Peyer's patch (tissue), 4 donors: Measurements from ENCODE around the gene EPHB1. TPM values are rescaled to one million over a fixed set of nuclear protein-coding genes. Genes with fewer than 3 reads are reported as not detected.
"Not testable (repeated sequence)": the region's sequence is repeated elsewhere in the genome, so short reads cannot be mapped to it uniquely, and the experiment has no call there.

Source experiments
- DNase-seq, 3 donors: peaks; one replicate each; pipeline ENCODE4 v3.0.0-alpha.2; 2017 to 2019
- H3K27ac ChIP-seq, 4 donors: fragments of 200-600 bp; sonication (generic); one replicate each; pipeline ENCODE4 v1.5.1; 2016 to 2019
- H3K27me3 ChIP-seq, 2 donors: fragments of 200-600 bp; sonication (generic); one replicate each; pipeline ENCODE4 v1.5.1; 2019
- H3K36me3 ChIP-seq, 3 donors: fragments of 200-600 bp; sonication (generic); one replicate each; pipeline ENCODE4 v1.5.1; 2016 to 2019
- H3K4me1 ChIP-seq, 4 donors: fragments of 200-600 bp; sonication (generic); one replicate each; pipeline ENCODE4 v1.5.1; 2016 to 2019
- H3K4me3 ChIP-seq, 4 donors: fragments of 200-600 bp; sonication (generic); 1 replicate in 3 of 4; 2 replicates in 1 of 4; pipeline ENCODE4 v1.5.1; 2016 to 2019; ENCODE audit warnings: mild to moderate bottlenecking in 1 of 4
- H3K9me3 ChIP-seq, 4 donors: fragments of 200-600 bp; sonication (generic); one replicate each; pipeline ENCODE4 v1.5.1; 2016 to 2019; ENCODE audit warnings: mild to moderate bottlenecking in 1 of 4
- POLR2A ChIP-seq, 2 donors: fragments of 450-650 bp; IDR thresholded peaks; one replicate each; pipeline ENCODE4 v1.5.1; 2017; ENCODE audit warnings: antibody characterized with exemption in 2 of 2, mild to moderate bottlenecking in 2 of 2, moderate library complexity in 2 of 2
- total RNA-seq, 4 donors: library from RNA; depleted of rRNA; stranded (reverse); fragments of >200 nt; gene quantifications; one replicate each; pipeline ENCODE4 v1.1.0, GENCODE V29; 2016
- TF ChIP-seq, protein P1 (sequence below), 6 experiments: fragments of 450-650 bp in 4 of 6; fragments of 200-600 bp in 2 of 6; sonication (generic) in 1 of 6; IDR thresholded peaks; one replicate each; pipeline ENCODE4 v1.5.1; 2017 to 2019; ENCODE audit warnings: antibody characterized with exemption in 6 of 6, mild to moderate bottlenecking in 3 of 6, moderate library complexity in 1 of 6

The EPHB1 gene
- total RNA-seq, 4 donors from 2014 or later, result 0.18 to 3.2 (median 0.68) TPM

DNA sequence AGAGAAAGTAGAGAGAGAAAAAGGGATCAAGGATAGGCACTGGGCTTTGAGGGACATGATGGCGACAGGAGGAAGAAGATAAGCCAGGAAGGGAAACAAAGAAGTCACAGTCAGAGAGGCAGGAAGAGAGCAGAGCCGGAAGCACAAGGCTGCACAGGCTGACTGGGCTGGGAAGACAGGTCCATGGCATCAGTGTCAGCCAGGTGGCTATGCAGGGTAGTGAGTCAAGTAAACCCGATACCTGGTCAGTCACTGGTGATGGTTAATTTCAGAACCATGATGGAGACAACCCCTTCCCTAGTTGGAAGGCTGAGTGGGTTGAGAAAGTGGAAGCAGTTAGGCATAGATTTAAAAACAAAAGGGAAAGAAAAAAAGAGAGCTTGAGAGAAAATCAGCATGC lies 203.8 kb downstream of the EPHB1 start:
- Histone ChIP-seq H3K9me3 (no peaks in the 10 kb centered on the region), H3K4me1 (no peaks in the 10 kb centered on the region), H3K36me3 (no peaks in the 10 kb centered on the region), H3K27me3 (no peaks in the 10 kb centered on the region), H3K27ac (no peak overlapping the region), H3K4me3 (no peak overlapping the region)
- TF ChIP-seq POLR2A (IDR thresholded peaks at IDR 0.05), result no peak
- TF ChIP-seq, protein P1, sequence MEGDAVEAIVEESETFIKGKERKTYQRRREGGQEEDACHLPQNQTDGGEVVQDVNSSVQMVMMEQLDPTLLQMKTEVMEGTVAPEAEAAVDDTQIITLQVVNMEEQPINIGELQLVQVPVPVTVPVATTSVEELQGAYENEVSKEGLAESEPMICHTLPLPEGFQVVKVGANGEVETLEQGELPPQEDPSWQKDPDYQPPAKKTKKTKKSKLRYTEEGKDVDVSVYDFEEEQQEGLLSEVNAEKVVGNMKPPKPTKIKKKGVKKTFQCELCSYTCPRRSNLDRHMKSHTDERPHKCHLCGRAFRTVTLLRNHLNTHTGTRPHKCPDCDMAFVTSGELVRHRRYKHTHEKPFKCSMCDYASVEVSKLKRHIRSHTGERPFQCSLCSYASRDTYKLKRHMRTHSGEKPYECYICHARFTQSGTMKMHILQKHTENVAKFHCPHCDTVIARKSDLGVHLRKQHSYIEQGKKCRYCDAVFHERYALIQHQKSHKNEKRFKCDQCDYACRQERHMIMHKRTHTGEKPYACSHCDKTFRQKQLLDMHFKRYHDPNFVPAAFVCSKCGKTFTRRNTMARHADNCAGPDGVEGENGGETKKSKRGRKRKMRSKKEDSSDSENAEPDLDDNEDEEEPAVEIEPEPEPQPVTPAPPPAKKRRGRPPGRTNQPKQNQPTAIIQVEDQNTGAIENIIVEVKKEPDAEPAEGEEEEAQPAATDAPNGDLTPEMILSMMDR (IDR thresholded peaks at IDR 0.05), result no peak
- no peak for DNase-seq

DNA sequence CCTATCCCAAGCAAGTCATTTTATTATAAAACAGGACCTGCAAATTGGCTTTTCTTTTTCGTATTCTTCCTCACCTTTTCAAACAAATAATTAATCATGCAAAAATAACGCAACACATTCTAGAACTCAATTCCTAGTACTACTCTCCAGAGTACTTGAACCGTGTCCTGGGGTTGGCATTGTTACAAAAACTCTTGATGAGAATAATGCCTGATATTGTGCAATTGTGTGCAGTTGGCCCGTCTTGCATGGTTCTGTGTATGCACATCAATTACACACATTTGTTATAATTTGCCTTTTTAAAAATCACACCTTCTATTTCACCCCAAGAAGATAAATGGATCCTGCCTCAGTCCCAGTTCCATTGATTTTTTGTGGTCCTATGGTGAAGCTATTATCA lies 205.4 kb downstream of the EPHB1 start:
- TF ChIP-seq, protein P1 (IDR thresholded peaks at IDR 0.05), result no peak
- no peak for TF ChIP-seq POLR2A (IDR thresholded peaks at IDR 0.05)
- no peak for DNase-seq
- Histone ChIP-seq H3K4me3 (no peak overlapping the region), H3K27ac (no peak overlapping the region), H3K4me1 (no peaks in the 10 kb centered on the region), H3K27me3 (no peaks in the 10 kb centered on the region), H3K9me3 (no peaks in the 10 kb centered on the region), H3K36me3 (no peaks in the 10 kb centered on the region)

DNA sequence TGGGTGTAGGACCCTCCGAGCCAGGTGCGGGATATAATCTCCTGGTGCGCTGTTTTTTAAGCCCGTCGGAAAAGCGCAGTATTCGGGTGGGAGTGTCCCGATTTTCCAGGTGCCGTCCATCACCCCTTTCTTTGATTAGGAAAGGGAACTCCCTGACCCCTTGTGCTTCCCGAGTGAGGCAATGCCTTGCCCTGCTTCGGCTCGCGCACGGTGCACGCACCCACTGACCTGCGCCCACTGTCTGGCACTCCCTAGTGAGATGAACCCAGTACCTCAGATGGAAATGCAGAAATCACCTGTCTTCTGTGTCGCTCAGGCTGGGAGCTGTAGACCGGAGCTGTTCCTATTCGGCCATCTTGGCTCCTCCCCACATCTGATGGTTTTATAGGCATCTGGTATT lies 210.6 kb downstream of the EPHB1 start:
- H3K27me3 ChIP-seq, H3K9me3 ChIP-seq, H3K4me3 ChIP-seq, DNase-seq, H3K27ac ChIP-seq, H3K36me3 ChIP-seq, H3K4me1 ChIP-seq: not testable (repeated sequence)

DNA sequence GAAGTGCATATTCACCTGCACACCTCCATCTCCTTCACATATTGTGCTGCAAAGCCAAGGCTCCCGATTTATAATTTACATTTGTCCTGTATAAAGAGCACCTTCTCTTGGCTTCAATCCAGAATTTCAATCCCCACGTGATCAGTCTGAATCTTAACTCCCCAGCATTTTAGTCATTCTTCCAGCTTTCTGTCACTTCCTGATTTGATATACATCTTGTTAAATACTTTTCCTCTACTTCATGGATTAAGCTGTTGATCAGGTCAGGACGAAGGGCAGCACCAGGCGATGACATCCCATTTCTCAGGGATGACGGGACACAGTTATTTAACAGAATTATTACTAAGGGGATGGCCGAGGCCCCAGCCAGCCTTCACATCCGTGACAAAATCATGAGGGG lies 212.5 kb downstream of the EPHB1 start:
- no peak overlapping the region for H3K27ac ChIP-seq
- H3K4me3 ChIP-seq, result no peak overlapping the region
- no peaks in the 10 kb centered on the region for H3K36me3 ChIP-seq
- H3K27me3 ChIP-seq, result no peaks in the 10 kb centered on the region
- DNase-seq, result no peak
- TF ChIP-seq, protein P1 (IDR thresholded peaks at IDR 0.05), result no peak
- no peak for TF ChIP-seq POLR2A (IDR thresholded peaks at IDR 0.05)
- H3K9me3 ChIP-seq, result no peaks in the 10 kb centered on the region
- H3K4me1 ChIP-seq, result no peaks in the 10 kb centered on the region

DNA sequence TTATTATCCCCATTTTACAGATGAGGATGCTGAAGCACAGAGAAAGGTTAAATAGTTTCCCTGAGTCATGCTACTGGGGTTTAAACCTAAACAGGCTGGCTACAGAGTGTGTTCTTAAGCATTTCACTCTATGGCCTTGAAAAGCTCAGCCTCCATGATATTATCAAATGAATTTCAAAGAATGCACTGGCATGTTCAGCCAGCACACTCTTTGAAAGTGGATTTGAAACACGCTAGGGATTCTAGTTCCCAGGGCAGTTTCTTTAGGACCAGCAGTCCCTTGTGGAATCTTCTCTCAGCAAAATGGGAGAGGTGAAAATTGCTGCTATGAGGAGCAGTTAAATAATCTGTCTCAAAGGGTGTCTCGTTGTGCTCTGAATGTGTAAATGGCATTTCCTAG lies 213.3 kb downstream of the EPHB1 start:
- H3K4me3 ChIP-seq, result no peak overlapping the region
- H3K27ac ChIP-seq, result no peak overlapping the region
- H3K9me3 ChIP-seq, result no peaks in the 10 kb centered on the region
- DNase-seq, result no peak
- no peaks in the 10 kb centered on the region for H3K4me1 ChIP-seq
- TF ChIP-seq POLR2A (IDR thresholded peaks at IDR 0.05), result no peak
- TF ChIP-seq, protein P1 (IDR thresholded peaks at IDR 0.05), result no peak
- H3K36me3 ChIP-seq, result no peaks in the 10 kb centered on the region
- no peaks in the 10 kb centered on the region for H3K27me3 ChIP-seq

GRCh38 chr3:135009014-135009413 lies 214.0 kb downstream of the EPHB1 start:
- TF ChIP-seq POLR2A (IDR thresholded peaks at IDR 0.05), result no peak
- TF ChIP-seq, protein P1 (IDR thresholded peaks at IDR 0.05), result no peak
- no peak overlapping the region for H3K4me3 ChIP-seq
- H3K36me3 ChIP-seq, result no peaks in the 10 kb centered on the region
- H3K9me3 ChIP-seq, result no peaks in the 10 kb centered on the region
- DNase-seq, result no peak
- H3K27ac ChIP-seq, result no peak overlapping the region
- H3K27me3 ChIP-seq, result no peaks in the 10 kb centered on the region
- H3K4me1 ChIP-seq, result no peaks in the 10 kb centered on the region
